ENCODE results near the gene ROPN1.

ROPN1 gene

GRCh38 chr3:123948449-123948848 is 43.5 kb downstream of the ROPN1 start:
- DNase-seq (ENCODE audit: low read depth): no peak

- no peak for DNase-seq (ENCODE audit: low read depth)
Observed at GRCh38 chr3:123947482-123947881, 44.4 kb downstream of the ROPN1 start.

GRCh38 chr3:123941542-123941941 is 50.4 kb downstream of the ROPN1 start:
- no peak for DNase-seq (ENCODE audit: low read depth)

- no peak for DNase-seq (ENCODE audit: low read depth)
Observed at GRCh38 chr3:123941121-123941520, 50.8 kb downstream of the ROPN1 start.

- DNase-seq (ENCODE audit: low read depth): no peak
Observed at GRCh38 chr3:123939706-123940105, 52.2 kb downstream of the ROPN1 start.

- DNase-seq (ENCODE audit: low read depth): no peak
Observed at GRCh38 chr3:123936400-123936799, 55.5 kb downstream of the ROPN1 start.

- no peak for DNase-seq (ENCODE audit: low read depth)
Observed at GRCh38 chr3:123935830-123936229, 56.1 kb downstream of the ROPN1 start.

GRCh38 chr3:123934250-123934649 is 57.7 kb downstream of the ROPN1 start:
- no peak for DNase-seq (ENCODE audit: low read depth)

- DNase-seq (ENCODE audit: low read depth): no peak
Observed at GRCh38 chr3:123930445-123930844, 61.5 kb downstream of the ROPN1 start.

- DNase-seq (ENCODE audit: low read depth): no peak
Observed at GRCh38 chr3:123929325-123929724, 62.6 kb downstream of the ROPN1 start.

GRCh38 chr3:123926396-123926795 is 65.5 kb downstream of the ROPN1 start:
- no peak for DNase-seq (ENCODE audit: low read depth)

GRCh38 chr3:123920868-123921267 is 71.1 kb downstream of the ROPN1 start:
- no peak for DNase-seq (ENCODE audit: low read depth)

- DNase-seq (ENCODE audit: low read depth): no peak
Observed at GRCh38 chr3:123920383-123920782, 71.5 kb downstream of the ROPN1 start.

GRCh38 chr3:123919353-123919752 is 72.6 kb downstream of the ROPN1 start:
- DNase-seq (ENCODE audit: low read depth): no peak

Data from stimulated activated CD8-positive, alpha-beta memory T cell treated with anti-CD3 and anti-CD28 coated beads, Interleukin-12 subunit alpha, Interleukin-12 subunit beta, amount 100 ng/mL, for 1 hour (primary cell).